RWPE1 (cell line): ENCODE results near the gene CAPRIN1.

Experiments
- CTCF ChIA-PET: fragments of 350-600 bp; sonication (Branson Sonifier 250); formaldehyde crosslinking; extraction: SDS; loops from one replicate; lab custom pipeline; 2021; lab: Yijun Ruan, JAX
- POLR2A ChIA-PET: fragments of 400-600 bp; formaldehyde crosslinking; extraction: SDS; loops from one replicate; lab custom pipeline; 2020; ENCODE audit warnings: antibody characterized with exemption; ENCODE audit not compliant: low non-redundant PET; lab: Yijun Ruan, JAX
- DNase-seq: peaks from one replicate; pipeline ENCODE4 v3.0.0; 2012; ENCODE audit warnings: low spot score
- H3K27ac ChIP-seq: fragments of 450-650 bp; 2 replicates; pipeline ENCODE4 v1.5.1; 2017
- TF ChIP-seq, protein P1 (sequence below): fragments of 450-650 bp; conservative IDR thresholded peaks from 2 replicates; pipeline ENCODE4 v1.5.1; 2017; ENCODE audit warnings: low read depth, mild to moderate bottlenecking

The CAPRIN1 gene

DNA sequence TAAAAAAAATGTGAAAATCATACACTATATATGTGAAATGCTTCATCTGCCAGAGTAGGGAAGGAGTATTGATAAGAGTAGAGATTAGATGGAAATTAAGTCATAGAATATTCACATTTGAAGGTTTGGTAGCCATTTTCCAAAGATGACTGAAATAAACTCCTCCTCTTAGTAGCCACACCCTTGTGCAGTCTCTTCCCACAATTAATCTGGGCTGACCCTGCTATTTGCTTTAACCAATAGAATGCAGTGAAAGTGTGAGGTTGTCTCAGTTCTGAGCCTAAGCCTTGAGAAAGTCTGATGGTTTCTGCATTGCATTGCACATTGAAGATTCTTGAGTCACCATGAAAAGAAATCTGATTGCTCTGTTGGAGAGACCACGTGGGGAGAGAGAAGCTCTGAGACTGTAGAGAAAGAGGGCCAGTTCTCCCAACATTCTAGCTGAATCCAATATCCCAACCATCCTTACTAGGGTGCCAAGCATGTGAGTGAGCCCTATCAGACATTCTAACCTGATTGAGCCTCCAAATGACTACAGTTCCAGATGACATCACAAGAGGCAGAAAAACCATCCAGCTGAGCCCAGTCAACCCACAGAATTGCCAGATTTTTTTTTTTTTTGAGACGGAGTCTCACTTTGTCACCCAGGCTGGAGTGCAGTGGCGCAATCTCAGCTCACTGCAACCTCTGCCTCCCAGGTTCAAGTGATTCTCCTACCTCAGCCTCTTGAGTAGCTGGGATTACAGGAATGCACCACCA, 29.4 kb upstream of the CAPRIN1 start:
- H3K27ac ChIP-seq = no peak overlapping the region
- POLR2A ChIA-PET = no interaction called here
- no peak for DNase-seq
- TF ChIP-seq, protein P1, sequence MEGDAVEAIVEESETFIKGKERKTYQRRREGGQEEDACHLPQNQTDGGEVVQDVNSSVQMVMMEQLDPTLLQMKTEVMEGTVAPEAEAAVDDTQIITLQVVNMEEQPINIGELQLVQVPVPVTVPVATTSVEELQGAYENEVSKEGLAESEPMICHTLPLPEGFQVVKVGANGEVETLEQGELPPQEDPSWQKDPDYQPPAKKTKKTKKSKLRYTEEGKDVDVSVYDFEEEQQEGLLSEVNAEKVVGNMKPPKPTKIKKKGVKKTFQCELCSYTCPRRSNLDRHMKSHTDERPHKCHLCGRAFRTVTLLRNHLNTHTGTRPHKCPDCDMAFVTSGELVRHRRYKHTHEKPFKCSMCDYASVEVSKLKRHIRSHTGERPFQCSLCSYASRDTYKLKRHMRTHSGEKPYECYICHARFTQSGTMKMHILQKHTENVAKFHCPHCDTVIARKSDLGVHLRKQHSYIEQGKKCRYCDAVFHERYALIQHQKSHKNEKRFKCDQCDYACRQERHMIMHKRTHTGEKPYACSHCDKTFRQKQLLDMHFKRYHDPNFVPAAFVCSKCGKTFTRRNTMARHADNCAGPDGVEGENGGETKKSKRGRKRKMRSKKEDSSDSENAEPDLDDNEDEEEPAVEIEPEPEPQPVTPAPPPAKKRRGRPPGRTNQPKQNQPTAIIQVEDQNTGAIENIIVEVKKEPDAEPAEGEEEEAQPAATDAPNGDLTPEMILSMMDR = no peak
- CTCF ChIA-PET = interaction anchor here (0.6 to 0.7 kb wide), 2 partner anchors 14 to 52 kb away, joined by 4 to 5 read pairs; no protein-coding TSS in a partner anchor

DNA sequence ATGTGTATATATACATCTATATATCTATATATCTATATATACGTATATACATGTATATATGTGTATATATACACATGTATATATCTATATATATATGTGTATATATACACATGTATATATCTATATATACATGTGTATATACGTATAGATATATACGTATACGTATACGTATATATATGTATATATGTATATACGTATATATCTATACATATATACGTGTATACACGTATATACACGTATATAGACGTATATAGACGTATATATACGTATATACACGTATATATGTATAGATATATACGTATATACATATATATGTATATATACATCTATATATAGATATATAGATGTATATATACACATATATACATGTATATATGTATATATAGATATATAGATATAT, 25.1 kb upstream of the CAPRIN1 start:
- DNase-seq = no peak
- TF ChIP-seq, protein P1 = no peak
- no peak overlapping the region for H3K27ac ChIP-seq
- ChIA-PET CTCF (no interaction called here), POLR2A (no interaction called here)

DNA sequence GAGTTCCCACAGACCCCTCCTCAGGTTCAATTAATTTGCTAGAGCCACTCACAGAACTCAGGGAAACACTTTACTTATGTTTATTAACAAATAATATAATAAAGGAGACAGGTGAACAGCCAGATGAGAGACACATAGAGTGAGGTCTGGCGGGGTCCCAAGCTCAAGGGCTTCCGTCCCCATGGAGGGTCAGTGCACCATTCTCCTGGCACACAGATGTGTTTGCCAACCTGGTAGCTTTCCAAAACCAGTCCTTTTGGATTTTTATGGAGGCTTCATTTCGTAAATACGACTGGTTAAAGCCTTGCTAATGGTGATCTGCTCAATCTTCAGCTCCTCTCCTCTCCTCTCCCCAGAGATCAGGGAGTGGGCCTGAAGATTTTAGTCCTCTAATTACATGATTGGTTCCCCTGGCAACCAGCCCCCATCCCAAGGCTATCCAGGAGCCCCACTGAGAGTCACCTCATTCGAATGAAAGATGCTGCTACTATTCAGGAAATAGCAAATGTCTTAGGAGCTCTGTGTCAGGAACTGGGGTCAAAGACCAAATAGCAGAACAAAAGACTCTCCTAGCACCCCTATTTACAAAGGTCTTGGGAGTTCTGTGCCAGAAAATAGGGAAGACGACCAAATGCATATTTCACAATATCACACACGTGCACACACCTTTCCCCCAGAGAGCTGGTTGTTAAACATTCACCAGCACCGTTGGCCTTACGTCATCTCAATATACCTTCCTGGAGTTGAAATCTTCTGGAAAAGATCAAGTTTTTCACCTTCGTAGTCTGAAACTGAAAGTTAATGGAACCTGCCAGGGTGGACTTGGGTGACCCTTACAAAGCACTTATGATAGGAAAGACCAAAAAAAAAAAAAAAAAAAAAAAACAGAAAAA, 23.8 kb upstream of the CAPRIN1 start:
- H3K27ac ChIP-seq = no peak overlapping the region
- TF ChIP-seq, protein P1 = no peak
- CTCF ChIA-PET = interaction anchor here (0.6 kb wide), 1 partner anchor 115 kb away, joined by 3 read pairs; no protein-coding TSS in a partner anchor
- no peak for DNase-seq
- POLR2A ChIA-PET = interaction anchor here (0.7 kb wide), 1 partner anchor 35 kb away, joined by 8 read pairs; no protein-coding TSS in a partner anchor

DNA sequence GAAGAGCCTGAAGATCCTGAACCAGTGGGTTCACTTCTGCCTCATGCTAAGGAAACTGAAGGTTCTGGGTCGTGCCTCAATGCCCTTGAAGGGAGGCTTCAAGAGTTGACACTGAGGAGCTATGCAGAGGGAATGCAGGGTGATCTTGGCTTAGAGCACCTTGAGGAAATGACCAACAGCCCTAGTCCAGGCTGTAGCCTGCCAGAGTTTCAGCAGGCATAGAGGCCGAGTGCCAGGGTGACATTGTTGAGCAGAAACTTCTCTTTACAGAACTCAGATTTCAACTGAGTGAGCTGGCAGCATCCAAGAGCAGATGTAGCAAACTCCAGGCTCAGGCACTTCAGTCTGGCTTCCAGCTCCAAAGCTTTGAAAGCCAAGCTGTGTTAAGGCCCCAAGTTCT, 23.1 kb upstream of the CAPRIN1 start:
- ChIA-PET CTCF (interaction anchor here (0.6 kb wide), 1 partner anchor 116 kb away, joined by 3 read pairs; no protein-coding TSS in a partner anchor), POLR2A (interaction anchor here (0.7 kb wide), 1 partner anchor 36 kb away, joined by 8 read pairs; no protein-coding TSS in a partner anchor)
- no peak for DNase-seq
- H3K27ac ChIP-seq = peak overlapping the region; percentile 43
- TF ChIP-seq, protein P1 = no peak

DNA sequence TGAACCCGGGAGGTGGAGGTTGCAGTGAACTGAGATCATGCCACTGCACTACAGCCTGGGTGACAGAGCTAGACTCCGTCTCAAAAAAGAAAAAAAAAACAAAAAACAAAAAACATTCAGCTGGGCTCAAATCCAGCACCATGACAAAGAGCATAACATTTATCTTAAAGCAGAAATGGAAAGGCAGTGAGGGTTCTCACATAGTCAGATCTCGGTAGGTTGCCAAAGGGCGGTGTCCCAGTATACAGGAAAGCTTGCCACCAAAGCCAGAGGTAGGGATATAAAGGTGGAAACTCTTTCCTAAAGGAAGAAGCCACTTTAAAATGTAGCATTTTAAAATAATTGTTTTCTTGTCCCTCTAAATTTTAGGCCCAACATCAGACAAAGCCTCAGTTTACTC, 22.4 kb upstream of the CAPRIN1 start:
- no peak for DNase-seq
- TF ChIP-seq, protein P1 = no peak
- ChIA-PET POLR2A (interaction anchor here (0.7 kb wide), 1 partner anchor 399 kb away, joined by 3 read pairs; no protein-coding TSS in a partner anchor), CTCF (interaction anchor here (0.6 kb wide), 1 partner anchor 195 kb away, joined by 3 read pairs; no protein-coding TSS in a partner anchor)
- peak overlapping the region; percentile 43 for H3K27ac ChIP-seq

- ChIA-PET POLR2A (no interaction called here), CTCF (interaction anchor here (0.6 kb wide), 2 partner anchors 12 to 220 kb away, joined by 3 to 6 read pairs; no protein-coding TSS in a partner anchor)
- peak; percentile 76 for DNase-seq
- peak overlapping the region; percentile 62 for H3K27ac ChIP-seq
- TF ChIP-seq, protein P1 = no peak
These were observed 21.1 kb upstream of the CAPRIN1 start for GRCh38 chr11:34030382-34030781.
